ENCODE results near the gene BHLHA9.
"Not testable (repeated sequence)": the region's sequence is repeated elsewhere in the genome, so short reads cannot be mapped to it uniquely, and the experiment has no call there.

The BHLHA9 gene

DNA sequence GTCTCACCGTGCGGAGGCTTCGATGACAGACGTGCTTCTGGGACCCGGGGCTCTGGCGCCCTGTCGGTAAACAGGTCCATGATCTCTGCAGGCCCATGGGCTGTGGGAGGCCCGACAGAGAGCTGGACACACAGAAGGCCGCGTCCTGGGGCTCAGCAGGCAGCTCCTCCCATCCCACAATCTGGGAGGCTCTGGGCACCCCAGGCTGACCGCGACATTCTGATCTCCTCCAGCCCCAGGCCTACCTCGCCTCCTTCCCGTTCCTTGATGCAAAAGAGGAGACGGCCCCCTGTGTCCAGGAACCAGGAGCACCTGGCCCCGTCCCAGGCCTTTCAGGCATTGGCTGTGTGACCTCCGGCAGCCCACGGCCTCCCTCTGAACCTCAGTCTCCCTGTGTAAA lies 32.5 kb downstream of the BHLHA9 start:
- no peak for DNase-seq

DNA sequence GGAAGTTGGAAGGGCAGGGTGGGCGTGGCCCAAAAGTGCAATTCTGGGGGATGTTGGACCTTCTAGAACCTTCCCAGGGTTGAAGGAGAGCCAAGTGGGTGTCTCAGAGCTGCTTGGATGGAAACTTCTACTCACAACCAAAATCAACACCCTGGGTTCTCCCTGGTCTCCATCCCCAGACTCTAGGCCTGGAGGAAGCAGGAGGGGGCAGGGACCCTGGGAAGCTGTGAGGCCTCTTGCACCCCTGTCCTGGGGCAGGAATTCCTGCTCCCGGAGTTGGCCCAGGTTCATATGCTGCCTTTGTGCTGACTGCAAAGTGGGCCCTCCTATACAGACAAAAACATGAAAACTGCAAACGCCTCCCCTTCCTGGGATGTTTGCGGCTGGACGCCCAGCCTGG lies 34.3 kb downstream of the BHLHA9 start:
- no peak for DNase-seq

DNA sequence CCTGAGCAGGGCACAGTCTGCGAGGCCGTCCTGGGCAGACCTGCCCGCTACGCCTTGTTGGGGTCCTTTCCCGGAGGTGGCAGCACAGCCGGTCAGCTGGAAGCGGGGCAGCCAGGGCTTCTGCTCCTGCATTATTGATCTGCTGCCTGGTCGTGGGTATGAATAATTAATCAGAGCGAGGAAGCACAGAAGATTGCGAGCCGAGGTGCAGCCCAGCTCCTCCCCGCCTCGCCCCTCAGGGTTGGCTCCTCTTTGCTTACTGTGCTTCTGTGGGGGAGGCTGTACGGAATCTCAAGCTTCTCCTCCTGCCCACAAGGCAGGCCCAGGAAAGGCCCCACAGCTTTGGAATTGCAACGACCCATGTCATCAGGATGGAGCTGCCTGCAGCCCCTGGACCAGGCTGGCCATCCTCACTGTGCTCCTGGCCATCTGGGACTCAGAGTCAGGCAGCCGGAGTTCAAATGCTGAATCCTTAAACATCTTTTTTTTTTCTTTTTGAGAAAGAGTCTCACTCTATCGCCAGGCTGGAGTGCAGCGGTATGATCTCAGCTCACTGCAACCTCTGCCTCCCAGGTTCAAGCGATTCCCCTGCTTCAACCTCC lies 34.8 kb downstream of the BHLHA9 start:
- DNase-seq, result no peak

DNA sequence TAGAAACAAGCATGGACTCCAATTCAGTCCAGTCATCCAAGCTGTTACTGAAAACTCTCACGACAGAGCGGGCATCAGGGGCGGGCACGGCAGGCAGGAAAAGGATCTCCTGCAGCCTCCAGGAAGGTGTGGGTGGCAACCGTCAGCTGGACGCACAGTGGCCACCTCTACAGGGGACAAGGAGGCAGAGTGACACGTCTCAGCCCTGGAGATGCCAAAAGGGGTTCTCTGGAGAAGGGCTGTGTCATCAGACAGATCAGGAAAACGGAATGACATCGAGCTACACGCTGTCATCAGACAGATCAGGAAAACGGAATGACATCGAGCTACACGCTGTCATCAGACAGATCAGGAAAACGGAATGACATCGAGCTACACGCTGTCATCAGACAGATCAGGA lies 37.6 kb downstream of the BHLHA9 start:
- not testable (repeated sequence) for DNase-seq

DNA sequence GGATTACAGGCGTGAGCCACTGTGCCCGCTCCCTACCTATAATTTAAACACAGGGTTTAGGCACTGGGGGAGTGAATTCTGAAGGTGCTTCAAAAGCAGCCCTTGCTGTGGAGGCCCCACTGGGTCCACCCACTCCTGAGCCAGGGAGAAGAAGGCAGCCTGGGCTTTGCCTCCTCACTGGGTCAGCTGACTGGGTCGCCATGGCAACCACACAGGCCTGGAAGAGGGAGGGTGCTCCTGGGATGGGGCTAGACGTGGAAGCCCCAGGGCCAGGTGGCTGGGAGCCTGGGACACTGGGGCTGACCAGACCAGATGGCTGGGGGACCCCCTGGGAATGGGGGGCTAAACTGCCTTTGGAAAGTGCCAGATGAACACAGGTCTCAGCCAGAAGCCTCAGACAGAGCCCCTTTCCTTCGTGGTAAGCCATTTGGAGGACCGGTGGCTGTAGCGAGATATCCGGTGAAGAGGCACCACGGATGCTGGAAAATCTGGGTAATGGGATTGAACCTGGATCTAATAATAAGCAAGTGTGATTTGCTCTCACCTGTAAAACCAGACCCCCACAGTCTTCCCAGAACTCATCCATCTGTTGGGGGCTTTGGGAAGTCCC lies 42.1 kb downstream of the BHLHA9 start:
- no peak for DNase-seq

DNA sequence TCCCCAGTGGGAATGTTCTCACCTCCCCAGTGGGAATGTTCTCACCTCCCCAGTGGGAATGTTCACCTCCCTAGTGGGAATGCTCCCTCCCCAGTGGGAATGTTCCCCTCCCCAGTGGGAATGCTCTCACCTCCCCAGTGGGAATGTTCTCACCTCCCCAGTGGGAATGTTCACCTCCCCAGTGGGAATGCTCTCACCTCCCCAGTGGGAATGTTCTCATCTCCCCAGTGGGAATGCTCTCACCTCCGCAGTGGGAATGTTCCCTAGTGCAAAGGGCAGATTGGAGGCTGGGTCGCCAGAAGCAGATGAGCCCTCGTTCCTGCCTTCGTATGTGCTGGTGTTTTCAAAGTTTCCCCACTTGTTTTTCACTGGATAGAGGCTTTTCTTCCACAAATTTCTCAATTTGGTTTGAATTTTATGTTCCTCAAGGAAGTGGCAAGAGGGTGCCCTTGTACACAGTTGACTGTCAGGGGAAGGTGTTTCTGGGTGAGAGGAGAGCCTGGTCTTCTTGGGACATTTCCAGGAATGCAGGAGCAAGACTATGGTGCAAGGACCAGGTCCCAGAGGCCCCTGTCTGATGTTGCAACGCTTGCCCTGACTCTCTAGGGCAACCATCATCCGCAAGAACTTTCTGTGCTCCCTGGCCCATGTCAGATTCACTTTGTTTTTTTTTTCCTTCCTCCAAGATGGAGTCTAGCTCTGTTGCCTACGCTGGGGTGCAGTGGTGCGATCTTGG lies 43.2 kb downstream of the BHLHA9 start:
- no peak for DNase-seq

DNA sequence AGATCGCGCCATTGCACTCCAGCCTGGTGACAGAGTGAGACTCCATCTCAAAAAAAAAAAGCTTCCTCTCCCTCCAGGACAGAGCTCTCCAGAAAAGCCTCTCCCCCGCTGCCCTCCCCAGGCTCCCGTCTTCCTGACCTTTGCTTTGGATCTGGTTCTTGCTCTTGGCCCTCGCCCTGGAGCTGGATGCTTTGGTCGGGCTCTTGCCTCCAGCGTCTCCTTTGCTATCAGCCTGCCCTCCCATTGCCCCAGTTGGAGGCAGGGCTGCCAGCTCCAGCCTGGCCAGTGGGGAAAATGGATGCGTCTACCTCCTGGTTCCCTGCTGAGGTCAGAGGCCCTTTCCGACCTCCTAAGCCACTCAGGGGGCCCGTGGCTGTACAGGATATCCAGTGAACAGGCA lies 45.2 kb downstream of the BHLHA9 start:
- DNase-seq, result no peak

DNA sequence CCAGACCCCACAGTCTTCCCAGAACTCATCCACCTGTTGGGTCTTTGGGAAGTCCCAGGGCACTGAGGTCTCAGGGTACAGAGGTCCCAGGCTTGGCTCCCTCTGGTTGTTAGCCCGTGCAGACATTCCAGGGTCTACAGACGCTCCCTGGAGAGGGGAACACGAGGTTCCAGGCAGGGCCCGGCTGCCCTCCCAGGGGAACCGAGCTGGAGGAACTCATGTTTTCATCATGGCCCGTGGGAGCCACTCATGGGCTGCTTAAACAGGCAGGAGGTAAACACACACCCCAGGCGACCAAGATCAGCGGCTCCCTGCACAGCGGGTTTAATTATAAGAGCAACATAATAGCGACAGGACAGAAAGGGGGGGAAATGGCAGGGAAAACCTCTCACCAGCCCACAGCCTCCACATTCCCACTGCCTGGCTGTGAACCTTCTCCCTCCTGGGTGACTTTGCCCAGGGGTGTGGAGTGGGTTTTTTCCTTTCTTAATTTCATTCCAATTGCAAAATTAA lies 45.7 kb downstream of the BHLHA9 start:
- DNase-seq, result no peak
